GM18909 (cell line): ENCODE measurements around the gene ZNF79.
A peak's percentile ranks its signal among the peaks of the same experiment; 100 is the strongest.

Experiments
- ATAC-seq: cut with Tn5 transposase; IDR thresholded peaks from one replicate; pipeline ENCODE4 v1.9.1; 2021; ENCODE audit warnings: mild to moderate bottlenecking; ENCODE audit not compliant: unreplicated experiment, poor library complexity

Gene ZNF79

DNA sequence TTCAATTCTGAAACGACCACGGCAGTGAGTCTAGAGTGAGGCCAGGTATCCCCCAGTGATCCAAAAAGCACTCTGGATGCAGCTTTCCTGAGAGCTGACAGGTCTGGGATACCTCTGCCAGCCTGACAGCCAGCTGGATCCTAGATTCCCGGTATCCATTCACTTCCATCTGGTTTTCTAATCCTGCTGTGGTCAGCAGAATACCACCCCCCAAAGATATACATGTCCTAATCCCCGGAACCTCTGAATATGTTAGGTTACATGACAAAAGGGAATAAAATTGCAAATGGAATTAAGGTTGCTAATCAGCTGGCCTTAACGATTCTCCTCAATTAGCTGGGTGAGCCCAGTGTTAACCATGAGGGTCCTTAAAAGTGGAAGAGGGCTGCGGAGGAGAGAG lies 1.4 kb upstream of the ZNF79 start:
- no peak for ATAC-seq

DNA sequence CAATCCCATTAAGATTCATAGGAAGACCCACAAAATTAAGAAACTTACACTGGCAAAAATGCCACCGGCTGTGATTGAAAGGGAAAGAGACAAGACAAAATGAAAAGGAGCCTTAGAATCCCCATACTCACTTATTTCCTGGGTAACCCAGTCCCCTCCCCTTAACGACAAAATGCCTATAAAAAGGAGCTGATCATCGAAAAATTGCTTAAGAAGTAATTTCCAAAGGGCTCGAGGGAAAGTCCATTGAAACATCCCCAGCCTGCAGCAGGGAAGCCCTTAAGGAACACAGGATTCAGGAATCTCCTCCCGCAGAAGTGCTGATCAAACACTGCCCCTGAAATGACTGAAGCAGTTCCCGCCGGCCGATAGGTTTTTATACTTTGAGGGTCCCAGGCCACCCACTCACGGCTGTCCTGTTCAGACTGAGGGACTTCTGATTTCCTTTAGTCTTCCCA lies 677 bp upstream of the ZNF79 start:
- ATAC-seq = no peak

DNA sequence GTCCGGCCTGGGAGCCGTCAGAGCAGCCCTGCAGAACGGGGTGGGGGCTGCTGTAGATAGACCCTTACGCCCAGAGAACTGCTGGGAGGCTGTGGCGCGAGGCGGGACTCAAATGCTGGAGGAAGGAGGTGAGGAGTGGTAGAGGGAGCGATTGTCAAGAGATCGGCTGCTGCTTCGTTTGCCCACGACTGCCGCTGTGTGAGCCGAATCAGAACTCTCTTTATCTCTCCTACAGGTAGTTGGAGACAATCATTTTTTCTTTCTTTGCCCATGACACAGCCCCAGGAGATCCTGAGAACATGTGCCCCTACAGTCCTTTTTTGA lies 456 bp downstream of the ZNF79 start:
- ATAC-seq = no peak

DNA sequence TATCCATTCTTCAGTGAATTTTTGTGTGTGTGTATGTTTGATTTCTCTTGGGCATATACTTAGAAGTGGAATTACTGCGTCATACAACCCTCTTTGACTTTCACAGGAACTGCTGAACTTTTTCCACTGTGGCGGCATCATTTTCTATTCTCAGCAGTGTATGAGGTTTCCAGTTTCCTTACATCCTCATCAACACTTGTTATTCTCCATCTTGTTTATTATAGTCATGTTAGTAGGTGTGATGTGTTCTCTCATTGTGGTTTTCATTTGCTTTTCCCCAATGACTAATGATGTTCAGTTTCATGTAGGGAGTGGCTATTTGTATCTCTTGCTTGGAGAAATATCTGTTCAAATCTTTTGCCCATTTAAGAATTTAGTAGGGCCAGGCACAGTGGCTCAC lies 2.6 kb downstream of the ZNF79 start:
- no peak for ATAC-seq

DNA sequence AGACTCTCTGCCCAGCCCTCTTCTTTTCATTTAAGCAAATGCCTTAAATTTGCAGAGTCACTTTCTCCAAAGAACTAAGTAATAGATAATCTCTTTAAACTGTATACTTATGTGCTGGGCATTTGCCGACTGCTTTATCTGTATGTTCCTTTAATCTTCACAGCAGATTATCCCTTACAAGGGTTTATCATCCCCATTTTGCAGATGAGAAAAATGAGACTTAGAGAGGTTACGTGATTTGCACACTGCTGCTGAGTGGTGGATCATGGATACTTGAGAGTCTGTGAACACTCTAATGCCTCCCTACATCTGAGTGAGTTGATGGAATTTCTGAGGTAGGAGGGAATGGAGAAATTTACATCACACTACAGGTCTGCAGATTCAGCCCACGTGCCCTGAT lies 4.2 kb downstream of the ZNF79 start:
- no peak for ATAC-seq

DNA sequence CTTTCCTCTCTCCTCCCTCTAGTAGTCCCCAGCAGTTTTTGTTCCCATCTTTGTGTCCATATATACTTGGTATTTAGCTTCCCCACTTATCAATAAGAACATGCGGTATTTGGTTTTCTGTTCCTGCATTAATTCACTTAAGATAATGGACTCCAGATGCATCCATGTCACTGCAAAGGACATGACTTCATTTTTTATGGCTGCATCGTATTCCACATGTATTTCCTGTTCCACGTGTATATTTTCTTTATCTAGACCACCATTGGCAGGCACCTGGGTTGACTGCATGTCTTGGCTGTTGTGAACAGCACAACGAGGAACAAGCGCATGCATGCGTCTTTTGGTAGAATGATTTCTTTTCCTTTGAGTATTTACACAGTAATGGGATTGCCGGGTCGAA lies 6.2 kb downstream of the ZNF79 start:
- ATAC-seq = no peak

DNA sequence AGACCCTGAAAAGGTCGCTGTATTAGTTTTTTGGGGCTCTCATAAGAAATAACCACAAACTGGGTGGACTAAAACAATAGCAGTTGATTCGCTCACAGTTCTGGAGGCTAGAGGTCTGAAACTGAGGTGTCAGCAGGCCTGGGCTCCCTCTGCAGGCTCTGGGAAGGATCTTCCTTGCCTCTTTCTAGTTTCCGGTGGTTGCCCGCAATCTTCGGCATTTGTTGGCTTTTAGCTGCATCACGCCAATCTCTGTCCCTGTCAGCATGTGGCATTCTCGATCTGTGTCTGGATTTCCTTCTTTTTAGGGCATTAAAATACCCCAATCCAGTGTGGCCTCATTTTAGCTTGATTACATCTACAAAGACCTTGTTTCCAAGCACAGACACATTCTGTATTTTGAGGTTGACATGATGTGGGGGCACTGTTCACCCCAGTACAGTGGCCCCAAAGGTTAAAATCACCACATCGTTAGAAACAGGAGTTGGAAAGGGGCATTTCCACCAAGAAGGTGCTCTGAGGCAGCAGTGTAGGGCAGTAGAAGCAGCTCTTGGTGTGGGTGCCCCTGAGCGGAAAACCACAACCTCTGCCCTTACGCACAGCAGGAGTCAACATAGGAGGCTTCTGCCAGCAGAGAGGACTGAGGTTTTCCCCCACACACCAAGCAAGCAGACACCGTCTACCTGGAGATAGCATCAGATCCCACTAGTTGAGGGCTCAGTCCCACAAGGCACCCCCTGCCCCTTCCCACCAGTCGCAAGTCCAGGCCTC lies 13.5 kb downstream of the ZNF79 start:
- no peak for ATAC-seq

DNA sequence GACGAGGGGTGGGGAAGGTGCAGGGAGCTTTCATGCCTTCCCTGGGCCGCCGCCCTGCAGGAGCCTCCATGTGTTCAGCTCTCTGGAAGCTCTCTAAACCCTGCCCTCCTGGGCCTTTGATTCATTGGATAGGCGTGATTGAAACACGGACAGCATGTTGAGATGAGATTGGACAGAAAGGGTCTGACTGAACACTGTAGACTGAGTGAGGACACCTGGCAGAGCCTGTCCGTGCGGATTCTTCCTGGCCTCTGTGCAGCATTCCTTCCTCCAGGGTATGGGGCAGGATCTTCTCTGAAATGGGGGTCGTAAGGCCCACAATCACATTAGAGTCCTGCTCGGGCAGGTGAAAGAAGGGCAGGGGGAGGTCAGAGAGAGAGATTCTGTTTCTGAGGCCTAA lies 14.2 kb downstream of the ZNF79 start:
- no peak for ATAC-seq

DNA sequence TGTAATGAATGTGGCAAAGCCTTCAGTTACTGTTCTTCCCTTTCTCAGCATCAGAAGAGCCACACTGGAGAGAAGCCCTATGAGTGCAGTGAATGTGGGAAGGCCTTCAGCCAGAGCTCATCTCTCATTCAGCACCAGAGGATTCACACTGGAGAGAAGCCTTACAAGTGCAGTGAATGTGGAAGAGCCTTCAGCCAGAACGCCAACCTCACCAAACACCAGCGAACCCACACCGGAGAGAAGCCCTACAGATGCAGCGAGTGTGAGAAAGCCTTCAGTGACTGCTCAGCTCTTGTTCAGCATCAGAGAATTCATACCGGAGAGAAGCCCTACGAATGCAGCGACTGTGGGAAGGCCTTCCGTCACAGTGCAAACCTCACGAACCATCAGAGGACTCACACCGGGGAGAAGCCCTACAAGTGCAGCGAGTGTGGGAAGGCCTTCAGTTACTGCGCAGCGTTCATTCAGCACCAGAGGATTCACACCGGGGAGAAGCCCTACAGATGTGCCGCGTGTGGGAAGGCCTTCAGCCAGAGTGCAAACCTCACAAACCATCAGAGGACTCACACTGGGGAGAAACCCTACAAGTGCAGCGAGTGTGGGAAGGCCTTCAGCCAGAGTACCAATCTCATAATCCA lies 20.2 kb downstream of the ZNF79 start:
- ATAC-seq = no peak

DNA sequence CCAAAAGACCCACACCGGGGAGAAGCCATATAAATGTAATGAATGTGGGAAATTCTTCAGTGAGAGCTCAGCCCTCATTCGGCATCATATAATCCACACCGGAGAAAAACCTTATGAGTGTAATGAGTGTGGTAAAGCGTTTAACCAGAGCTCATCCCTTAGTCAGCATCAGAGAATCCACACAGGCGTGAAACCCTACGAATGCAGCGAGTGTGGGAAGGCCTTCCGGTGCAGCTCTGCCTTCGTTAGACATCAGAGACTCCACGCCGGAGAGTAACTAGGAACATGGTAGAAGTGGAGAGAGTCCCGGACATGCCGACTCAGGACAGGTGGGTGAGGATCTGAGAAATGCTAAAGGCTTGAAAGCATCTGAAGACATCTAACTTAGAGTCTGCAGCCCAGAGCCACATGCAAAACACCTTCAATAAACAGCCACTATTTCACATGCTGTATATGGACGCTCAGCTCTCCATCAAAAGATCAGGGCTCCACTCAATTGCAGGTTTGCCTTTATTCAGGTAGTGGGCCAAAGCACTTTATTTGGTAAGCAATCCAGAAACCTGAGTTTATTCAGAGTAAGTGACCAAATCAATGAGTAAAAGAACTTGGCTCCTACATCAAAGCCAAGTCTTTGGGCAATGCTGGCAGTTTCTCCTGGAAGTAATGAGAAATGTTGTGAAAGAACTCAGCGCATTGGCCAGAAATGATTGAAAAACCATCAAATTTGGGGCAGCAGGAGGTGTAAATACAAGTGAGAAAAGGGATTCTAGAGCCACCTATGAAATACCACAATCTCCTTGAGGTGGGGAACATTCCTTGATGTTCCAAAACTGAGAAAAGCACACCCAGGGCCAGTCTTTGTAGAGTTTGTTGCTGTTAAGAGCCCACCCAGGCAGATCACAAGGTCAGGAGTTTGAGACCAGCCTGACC lies 21.0 kb downstream of the ZNF79 start:
- no peak for ATAC-seq

DNA sequence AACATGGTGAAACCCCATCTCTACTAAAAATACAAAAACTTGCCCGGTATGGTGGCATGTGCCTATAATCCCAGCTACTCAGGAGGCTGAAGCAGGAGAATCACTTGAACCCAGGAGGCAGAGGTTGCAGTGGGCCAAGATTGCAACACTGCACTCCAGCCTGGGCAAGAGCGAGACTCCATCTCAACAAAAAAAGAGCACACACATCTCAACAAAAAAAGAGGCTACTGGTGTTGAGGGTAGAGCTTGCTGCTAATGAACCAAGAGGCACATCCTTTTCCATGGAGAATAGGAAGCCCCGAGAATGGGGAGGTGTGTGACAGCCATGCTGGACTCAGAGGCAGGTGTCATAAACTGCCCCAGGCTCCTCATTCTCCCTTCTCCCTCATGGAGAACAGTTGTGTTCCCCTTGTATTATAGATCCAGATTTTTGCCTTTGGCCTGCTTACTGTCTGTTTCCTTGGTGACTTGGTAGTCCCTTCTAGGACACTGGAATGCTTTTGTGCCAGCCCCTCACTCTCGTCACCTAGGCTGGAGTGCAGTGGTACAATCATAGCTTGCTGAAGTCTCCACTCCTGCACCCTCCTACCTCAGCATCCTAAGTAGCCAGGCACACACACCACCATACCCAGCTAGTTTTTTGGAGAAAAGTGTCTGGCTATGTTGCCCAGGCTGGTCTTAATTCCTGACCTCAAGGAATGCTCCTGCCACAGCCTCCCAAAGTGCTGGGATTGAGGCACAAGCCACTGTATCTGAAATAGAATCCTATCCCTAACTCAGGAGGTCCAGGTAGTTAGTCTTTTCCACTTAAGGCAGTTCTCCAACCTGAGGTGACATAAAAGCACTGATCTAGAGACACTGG lies 21.9 kb downstream of the ZNF79 start:
- no peak for ATAC-seq

DNA sequence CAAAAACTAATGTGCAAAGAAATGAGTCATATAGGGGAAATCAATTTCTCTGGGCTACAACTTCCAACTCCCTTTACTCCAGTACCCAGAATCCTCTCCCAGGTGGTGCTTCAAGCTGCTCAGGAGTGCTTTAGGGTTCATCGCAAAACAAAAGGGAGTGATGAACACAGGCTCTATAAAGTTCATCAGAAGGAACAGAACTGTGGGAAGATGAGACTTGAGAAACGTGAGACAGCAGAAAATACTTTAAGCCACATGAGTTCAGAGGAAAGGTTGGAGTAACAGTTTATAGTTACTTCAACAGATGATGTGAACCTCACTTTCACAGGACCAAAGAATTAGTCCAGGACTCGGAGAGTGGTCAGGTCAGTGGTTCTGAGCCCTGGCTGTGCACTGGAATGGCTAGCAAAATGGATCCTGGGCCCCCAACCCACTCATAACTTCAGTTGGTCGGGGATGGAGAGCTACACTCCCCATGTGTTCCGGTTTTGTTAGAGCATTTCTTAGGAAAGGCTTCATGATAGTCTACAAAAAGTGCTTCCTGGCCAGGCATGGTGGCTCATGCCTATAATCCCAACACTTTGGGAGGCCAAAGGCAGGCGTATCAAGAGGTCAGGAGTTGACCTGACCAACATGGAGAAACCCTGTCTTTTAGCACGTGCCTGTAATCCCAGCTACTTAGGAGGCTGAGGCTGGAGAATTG lies 22.7 kb downstream of the ZNF79 start:
- no peak for ATAC-seq

DNA sequence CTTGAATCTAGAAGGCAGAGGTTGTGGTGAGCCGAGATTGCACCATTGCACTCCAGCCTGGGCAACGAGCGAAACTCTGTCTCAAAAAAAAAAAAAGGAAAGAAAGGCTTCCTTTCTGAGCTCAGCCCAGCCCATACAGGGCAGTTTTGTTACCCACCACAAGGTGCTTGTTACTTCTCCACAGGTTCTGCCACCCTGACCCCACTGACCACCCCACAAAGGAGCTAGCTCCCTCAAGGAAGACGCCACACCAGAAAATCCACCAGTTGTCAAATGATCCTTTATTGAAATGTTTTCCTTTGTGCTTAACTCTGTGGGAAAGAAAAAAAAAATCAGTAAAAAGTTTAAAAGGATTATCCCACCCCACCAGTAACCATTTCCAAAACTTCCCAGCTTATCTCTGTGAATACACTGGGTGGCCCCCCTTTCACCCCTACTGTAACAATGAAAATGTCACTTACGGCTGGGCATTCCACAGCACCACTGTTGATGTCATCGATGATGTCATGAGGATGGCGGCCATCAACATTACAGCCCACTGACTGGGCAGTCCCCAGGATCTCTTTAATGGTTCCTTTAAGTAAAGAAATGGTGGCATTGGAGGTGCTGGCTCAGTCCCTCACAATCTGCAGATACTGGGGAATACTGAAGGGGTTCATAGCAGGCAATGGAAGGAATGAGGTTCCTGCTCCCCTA lies 23.4 kb downstream of the ZNF79 start:
- ATAC-seq = no peak

DNA sequence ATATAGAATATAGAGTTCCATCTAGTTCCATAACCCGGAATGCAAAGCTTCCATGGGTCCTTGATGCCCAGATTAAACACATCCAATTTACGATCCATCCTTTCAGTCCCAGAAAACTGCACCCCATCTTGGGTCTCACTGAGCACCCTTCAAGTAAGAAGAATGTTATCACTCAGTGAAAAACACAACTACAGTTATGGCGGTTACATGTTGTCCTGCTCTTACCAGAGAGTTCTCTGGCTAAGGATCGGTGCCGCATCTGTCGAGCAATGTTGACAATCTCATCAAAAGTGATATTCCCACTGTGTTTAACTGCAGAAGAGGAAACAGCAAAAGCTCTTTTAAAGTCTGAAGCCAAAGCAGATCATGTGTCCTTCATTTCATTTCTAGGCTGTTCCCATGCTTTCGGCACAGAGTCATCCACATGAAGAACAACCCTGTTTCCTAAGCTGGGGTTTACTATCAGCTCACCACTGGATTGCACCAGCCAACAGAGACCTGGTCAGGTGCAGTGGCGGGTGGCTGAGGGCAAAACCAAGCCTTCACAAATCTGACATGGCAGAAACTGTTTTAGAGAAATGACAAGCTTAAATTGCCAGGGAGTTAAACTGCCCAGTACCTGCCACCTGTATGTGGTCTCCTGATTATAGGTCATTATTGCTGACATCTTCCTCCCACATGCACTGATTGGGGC lies 24.1 kb downstream of the ZNF79 start:
- ATAC-seq = no peak

DNA sequence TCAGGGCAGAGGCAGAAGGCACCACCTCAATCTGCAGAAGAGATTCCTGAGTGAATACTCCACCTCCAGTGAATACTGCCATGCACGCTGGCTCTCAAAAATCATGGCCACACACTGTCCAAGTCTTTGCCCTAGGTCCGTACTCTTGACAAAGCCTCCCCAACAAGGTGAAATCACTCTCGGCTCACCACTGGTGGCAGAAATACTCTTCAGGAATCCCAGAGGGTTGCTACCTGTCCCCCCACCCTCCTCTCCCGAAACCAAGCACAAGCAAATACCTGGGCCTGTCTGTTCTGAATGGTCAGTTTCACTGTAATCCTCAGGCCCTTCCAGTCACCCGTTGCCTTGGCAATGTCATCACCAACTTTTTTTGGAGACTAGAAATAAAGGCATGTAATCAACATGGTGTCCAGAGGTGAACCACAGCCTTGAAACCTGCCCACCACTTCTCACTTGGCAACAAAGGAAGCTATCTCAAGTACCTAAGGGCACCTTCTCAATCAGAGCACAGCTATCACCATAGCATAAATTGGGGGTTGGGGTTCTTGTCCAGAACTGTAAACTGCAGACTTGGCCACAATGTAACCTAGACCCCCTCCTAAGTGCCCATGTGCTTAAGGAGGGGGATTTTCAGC lies 25.3 kb downstream of the ZNF79 start:
- ATAC-seq = no peak

DNA sequence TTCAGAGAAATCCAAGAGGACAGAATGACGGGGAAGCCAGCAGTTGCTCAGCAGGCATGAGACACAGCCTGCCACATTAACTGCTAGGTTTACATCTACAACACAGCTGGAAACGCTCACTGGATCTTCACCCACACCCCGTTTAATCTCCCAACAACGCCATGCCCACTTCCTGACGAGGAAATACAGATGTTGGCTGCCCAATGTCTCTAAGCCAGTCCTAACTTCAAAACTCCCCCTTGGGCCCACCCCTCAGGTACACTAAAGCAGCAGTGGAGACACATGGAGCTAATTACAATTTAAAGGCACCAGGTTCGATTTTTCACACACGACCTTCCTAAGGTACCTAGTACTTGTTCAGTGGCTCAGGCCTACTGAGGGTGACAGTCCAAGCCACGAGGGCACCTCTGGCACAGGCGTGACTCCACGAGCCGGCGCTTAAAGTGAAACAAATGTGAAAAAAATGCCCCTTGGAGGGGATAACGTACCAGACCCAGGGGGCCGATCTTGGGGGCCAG lies 26.1 kb downstream of the ZNF79 start:
- ATAC-seq = no peak

DNA sequence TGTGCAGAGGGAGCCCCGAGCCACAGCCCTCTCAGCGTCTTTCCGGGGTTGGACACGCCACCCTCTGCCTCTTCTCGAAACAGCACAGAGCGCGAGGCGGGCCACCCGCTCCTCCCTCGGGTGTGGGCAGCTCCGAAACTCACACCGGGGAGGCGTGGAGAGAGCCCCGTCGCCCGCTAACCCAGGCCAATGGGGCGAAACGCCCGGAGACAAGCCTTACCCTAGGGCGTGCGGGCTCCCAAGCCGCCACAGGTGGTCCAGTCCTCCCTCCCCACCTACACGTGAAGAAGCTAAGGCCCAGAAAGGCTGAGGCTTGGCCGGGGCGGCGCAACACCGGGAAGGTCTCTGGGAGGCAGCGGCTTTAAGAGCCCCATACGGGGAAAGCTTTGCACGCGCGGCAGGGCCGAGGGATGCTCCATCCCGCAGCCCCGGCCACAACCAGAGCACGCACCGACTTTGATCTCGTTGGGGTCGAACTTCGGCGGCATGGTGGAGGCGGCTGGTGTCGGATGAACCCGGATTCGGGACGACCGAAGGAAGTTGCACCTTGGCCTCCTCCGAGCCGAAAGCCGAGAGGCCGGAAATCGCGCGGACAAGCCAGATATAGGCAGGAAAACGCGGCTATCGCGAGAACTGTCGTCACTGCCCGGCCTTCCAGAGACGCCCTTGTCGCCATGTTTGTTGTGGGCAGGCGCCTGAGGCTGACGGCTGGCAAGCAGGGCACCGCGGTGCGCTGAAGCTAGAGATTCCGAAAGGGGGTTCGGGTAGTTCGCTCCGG lies 26.8 kb downstream of the ZNF79 start, which contains the start of the genes LRSAM1 and RPL12:
Gene LRSAM1, plus strand, starts transcription at position 681 of the 778 bp plus-strand sequence. CDS start 3,018 bp downstream, outside the sequence.
Gene RPL12, minus strand, starts transcription at position 577 of the 778 bp plus-strand sequence. Its CDS starts 89 bp downstream, at position 488.
- peak; percentile 70 for ATAC-seq
